Measurements from ENCODE around the gene LYRM9. TPM values are rescaled to one million over a fixed set of nuclear protein-coding genes. Genes with fewer than 3 reads are reported as not detected.

LYRM9 gene
- total RNA-seq, 1 experiment from 2014 or later: 6.4 TPM

- peaks cover 39% of the 10 kb centered on the region for H3K27me3 Mint-ChIP-seq (ENCODE audit: insufficient read depth, unreplicated experiment)
- H3K36me3 Mint-ChIP-seq (ENCODE audit: insufficient read depth, unreplicated experiment): no peaks in the 10 kb centered on the region
- POLR2A ChIA-PET: interaction anchor here (0.6 kb wide), 1 partner anchor 19 kb away, joined by 3 read pairs; no protein-coding TSS in a partner anchor
- DNase-seq (ENCODE audit: unreplicated experiment): no peak
- H3K9me3 Mint-ChIP-seq (ENCODE audit: unreplicated experiment): no peaks in the 10 kb centered on the region
- TF ChIP-seq CTCF (IDR thresholded peaks at IDR 0.05; ENCODE audit: unreplicated experiment): no peak
- BruUV-seq (replicated peaks): no TSS peak
- H3K4me3 Mint-ChIP-seq (ENCODE audit: unreplicated experiment): no peak overlapping the region
- no peaks in the 10 kb centered on the region for H3K4me1 Mint-ChIP-seq (ENCODE audit: insufficient read depth, unreplicated experiment)
- intact Hi-C loops (cut with micrococcal nuclease): no loop called here
- H3K27ac Mint-ChIP-seq (ENCODE audit: low read depth, unreplicated experiment): no peak overlapping the region
- CTCF ChIA-PET: interaction anchor here (0.7 to 1.6 kb wide), 3 partner anchors 50 to 202 kb away, joined by 3 to 9 read pairs (median 6); no protein-coding TSS in a partner anchor
Measured at GRCh38 chr17:27855454-27855853, 37.7 kb downstream of the LYRM9 start.

GRCh38 chr17:27854163-27854562 is 39.0 kb downstream of the LYRM9 start:
- no peak for DNase-seq (ENCODE audit: unreplicated experiment)
- no peak for TF ChIP-seq CTCF (IDR thresholded peaks at IDR 0.05; ENCODE audit: unreplicated experiment)
- ChIA-PET CTCF (no interaction called here), POLR2A (no interaction called here)
- intact Hi-C loops (cut with micrococcal nuclease): no loop called here
- Mint-ChIP-seq H3K4me1 (ENCODE audit: insufficient read depth, unreplicated experiment) (no peaks in the 10 kb centered on the region), H3K36me3 (ENCODE audit: insufficient read depth, unreplicated experiment) (no peaks in the 10 kb centered on the region), H3K9me3 (ENCODE audit: unreplicated experiment) (no peaks in the 10 kb centered on the region), H3K4me3 (ENCODE audit: unreplicated experiment) (no peak overlapping the region), H3K27ac (ENCODE audit: low read depth, unreplicated experiment) (no peak overlapping the region), H3K27me3 (ENCODE audit: insufficient read depth, unreplicated experiment) (peaks cover 33% of the 10 kb centered on the region)
- no TSS peak for BruUV-seq (replicated peaks)

GRCh38 chr17:27853091-27853490 is 40.1 kb downstream of the LYRM9 start:
- no peak overlapping the region for H3K4me3 Mint-ChIP-seq (ENCODE audit: unreplicated experiment)
- no peak for TF ChIP-seq CTCF (IDR thresholded peaks at IDR 0.05; ENCODE audit: unreplicated experiment)
- H3K36me3 Mint-ChIP-seq (ENCODE audit: insufficient read depth, unreplicated experiment): no peaks in the 10 kb centered on the region
- POLR2A ChIA-PET: interaction anchor here (0.7 kb wide), 1 partner anchor 20 kb away, joined by 3 read pairs; no protein-coding TSS in a partner anchor
- BruUV-seq (replicated peaks): no TSS peak
- CTCF ChIA-PET: no interaction called here
- no peaks in the 10 kb centered on the region for H3K9me3 Mint-ChIP-seq (ENCODE audit: unreplicated experiment)
- no peaks in the 10 kb centered on the region for H3K4me1 Mint-ChIP-seq (ENCODE audit: insufficient read depth, unreplicated experiment)
- H3K27me3 Mint-ChIP-seq (ENCODE audit: insufficient read depth, unreplicated experiment): peaks cover 36% of the 10 kb centered on the region
- no peak for DNase-seq (ENCODE audit: unreplicated experiment)
- H3K27ac Mint-ChIP-seq (ENCODE audit: low read depth, unreplicated experiment): no peak overlapping the region
- intact Hi-C loops (cut with micrococcal nuclease): no loop called here

GRCh38 chr17:27849474-27850185 is 43.5 kb downstream of the LYRM9 start:
- intact Hi-C loops (cut with micrococcal nuclease): no loop called here
- Mint-ChIP-seq H3K9me3 (ENCODE audit: unreplicated experiment) (no peaks in the 10 kb centered on the region), H3K27me3 (ENCODE audit: insufficient read depth, unreplicated experiment) (peaks cover 28% of the 10 kb centered on the region), H3K36me3 (ENCODE audit: insufficient read depth, unreplicated experiment) (no peaks in the 10 kb centered on the region), H3K4me1 (ENCODE audit: insufficient read depth, unreplicated experiment) (no peaks in the 10 kb centered on the region), H3K4me3 (ENCODE audit: unreplicated experiment) (no peak overlapping the region), H3K27ac (ENCODE audit: low read depth, unreplicated experiment) (no peak overlapping the region)
- BruUV-seq (replicated peaks): no TSS peak
- POLR2A ChIA-PET: no interaction called here
- CTCF ChIA-PET: no interaction called here
- no peak for DNase-seq (ENCODE audit: unreplicated experiment)
- no peak for TF ChIP-seq CTCF (IDR thresholded peaks at IDR 0.05; ENCODE audit: unreplicated experiment)
